IPS-18a (cell line): Measurements from ENCODE around the gene IL1RAPL1.
"Not testable (repeated sequence)": the region's sequence is repeated elsewhere in the genome, so short reads cannot be mapped to it uniquely, and the experiment has no call there.

Experiments
- H3K27ac ChIP-seq: one replicate; pipeline ENCODE4 v1.5.1; 2013; ENCODE audit warnings: low read length
- H3K27me3 ChIP-seq: one replicate; pipeline ENCODE4 v1.6.1; 2013; ENCODE audit warnings: mild to moderate bottlenecking, low read length; ENCODE audit not compliant: control insufficient read depth, insufficient read depth
- H3K36me3 ChIP-seq: one replicate; pipeline ENCODE4 v1.6.1; 2013; ENCODE audit warnings: low read depth, low read length; ENCODE audit not compliant: control insufficient read depth
- H3K4me1 ChIP-seq: one replicate; pipeline ENCODE4 v1.6.1; 2013; ENCODE audit warnings: low read depth, low read length; ENCODE audit not compliant: control insufficient read depth
- H3K4me3 ChIP-seq: one replicate; pipeline ENCODE4 v1.5.1; 2013; ENCODE audit warnings: low read length
- H3K9ac ChIP-seq: one replicate; pipeline ENCODE4 v1.6.1; 2013; ENCODE audit warnings: mild to moderate bottlenecking, low read length, moderate library complexity
- H3K9me3 ChIP-seq: one replicate; pipeline ENCODE4 v1.6.1; 2013; ENCODE audit warnings: low read depth, low read length; ENCODE audit not compliant: control insufficient read depth

Gene IL1RAPL1

DNA sequence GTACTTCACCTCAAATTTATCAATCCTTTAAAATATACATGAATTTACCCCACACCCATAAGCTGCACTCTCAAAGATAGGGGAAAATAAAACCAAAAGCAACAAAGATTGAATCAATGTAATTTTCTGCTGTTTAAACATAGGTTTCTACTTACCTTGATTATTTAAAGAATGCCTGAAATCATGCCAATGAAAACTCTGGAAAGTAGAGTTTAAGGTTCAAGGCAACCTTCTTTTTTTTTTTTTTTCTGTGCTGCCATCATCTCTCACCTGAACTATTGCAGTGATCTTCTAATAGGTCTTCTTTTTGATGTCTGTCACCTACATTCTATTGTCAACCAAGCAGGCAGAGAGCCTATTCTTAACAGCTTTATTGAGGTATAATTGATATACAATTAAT is 682.1 kb downstream of the IL1RAPL1 start:
- Histone ChIP-seq H3K9ac (no peak overlapping the region), H3K36me3 (no peaks in the 10 kb centered on the region), H3K4me1 (no peaks in the 10 kb centered on the region), H3K27me3 (no peaks in the 10 kb centered on the region), H3K4me3 (no peak overlapping the region), H3K9me3 (peaks cover 22% of the 10 kb centered on the region), H3K27ac (no peak overlapping the region)

DNA sequence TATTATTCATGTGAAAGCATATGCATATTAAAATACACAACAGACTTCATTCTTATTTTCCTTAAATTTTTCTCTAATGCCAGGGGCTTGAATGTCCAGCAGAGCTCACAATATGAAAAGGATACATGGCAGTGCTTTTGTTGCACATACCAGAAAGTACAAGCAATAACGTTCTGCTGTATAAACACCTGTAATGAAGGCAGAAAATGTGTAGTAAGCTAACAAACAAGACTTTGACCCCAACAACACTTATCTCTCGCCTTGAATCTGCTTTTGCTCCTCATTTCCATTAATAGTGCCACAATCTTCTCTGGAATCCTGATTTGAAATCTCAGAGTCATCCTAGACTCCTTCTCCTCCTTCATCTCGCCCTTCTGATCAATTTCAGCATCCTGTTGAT is 687.3 kb downstream of the IL1RAPL1 start:
- Histone ChIP-seq H3K9ac (no peak overlapping the region), H3K27me3 (no peaks in the 10 kb centered on the region), H3K4me1 (no peaks in the 10 kb centered on the region), H3K36me3 (no peaks in the 10 kb centered on the region), H3K4me3 (no peak overlapping the region), H3K27ac (no peak overlapping the region), H3K9me3 (peaks cover 21% of the 10 kb centered on the region)

DNA sequence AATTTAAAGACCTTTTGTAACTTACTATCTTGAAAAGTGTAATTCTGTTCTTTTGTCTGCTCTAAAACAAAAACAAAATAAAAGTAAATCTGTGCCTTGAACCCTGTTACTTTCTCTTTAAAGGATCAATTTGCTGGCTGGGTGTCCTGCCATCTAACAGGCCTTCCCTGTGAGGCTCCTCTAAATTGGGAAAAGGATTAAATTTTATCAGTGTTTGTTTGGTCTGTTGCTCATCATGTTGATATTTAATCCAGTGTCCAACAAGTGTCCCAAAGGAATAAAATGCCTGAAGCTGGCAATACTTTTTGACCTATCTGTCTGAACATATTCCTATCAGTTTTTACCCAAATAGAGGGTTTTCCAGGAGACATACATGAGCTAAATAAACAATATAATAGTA is 688.7 kb downstream of the IL1RAPL1 start:
- peaks cover 13% of the 10 kb centered on the region for H3K9me3 ChIP-seq
- no peak overlapping the region for H3K27ac ChIP-seq
- no peaks in the 10 kb centered on the region for H3K4me1 ChIP-seq
- no peaks in the 10 kb centered on the region for H3K36me3 ChIP-seq
- no peaks in the 10 kb centered on the region for H3K27me3 ChIP-seq
- H3K4me3 ChIP-seq = no peak overlapping the region
- H3K9ac ChIP-seq = no peak overlapping the region

DNA sequence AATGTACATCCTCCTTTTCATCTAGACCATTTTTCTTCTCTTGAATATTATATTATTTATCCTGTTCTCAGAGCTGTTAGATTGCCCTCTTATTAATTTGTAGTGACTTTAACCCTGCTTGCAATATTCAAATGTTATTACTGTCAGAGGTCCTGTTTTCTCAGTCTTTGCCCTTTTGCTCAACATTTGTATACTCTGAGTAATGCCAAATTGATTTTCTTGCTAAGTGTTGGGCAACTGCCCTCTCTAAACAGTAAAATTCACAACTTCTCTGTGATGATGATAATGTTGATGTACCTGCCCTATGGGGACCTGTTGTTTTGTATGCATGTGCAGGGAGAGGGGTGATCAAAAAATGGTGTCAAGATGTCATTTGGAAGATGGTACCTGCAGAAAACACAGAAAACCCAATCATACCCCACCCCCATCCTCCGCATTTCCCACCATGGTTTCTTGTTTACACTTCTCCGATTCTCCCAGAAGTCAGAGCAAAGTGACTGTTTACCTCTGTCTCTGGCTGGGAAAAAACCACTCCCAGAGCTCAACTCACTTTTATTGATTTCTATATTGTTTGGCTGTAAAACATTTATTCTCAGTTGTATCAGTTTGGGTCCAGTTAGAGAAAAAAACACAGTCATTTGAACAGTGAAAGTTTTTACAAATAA is 694.0 kb downstream of the IL1RAPL1 start:
- Histone ChIP-seq H3K9me3 (peaks cover 30% of the 10 kb centered on the region), H3K9ac (no peak overlapping the region)

DNA sequence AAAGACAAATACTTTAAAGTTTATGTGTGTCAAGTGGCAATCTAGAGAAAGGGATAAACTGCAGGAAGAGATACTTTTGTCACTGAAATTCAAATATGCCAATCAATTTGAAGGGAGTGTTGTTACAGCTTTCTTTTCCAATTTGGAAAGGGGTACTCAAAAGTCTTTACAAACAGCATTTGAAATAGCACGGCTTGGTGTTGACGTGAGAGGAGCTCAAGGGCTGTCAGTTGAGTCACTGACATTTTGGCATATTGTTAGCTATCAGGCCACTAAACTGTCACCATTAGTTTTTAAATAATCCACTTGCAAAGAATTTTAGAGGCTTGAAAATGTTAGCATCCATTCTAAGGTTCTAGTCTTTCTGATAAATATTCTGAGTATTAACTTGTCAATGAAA is 698.4 kb downstream of the IL1RAPL1 start:
- no peaks in the 10 kb centered on the region for H3K27me3 ChIP-seq
- no peaks in the 10 kb centered on the region for H3K36me3 ChIP-seq
- H3K9ac ChIP-seq = no peak overlapping the region
- no peak overlapping the region for H3K27ac ChIP-seq
- H3K9me3 ChIP-seq = peaks cover 31% of the 10 kb centered on the region
- no peaks in the 10 kb centered on the region for H3K4me1 ChIP-seq
- H3K4me3 ChIP-seq = no peak overlapping the region

More for the DNA sequence above, 694.0 kb downstream of the IL1RAPL1 start:
- no peak overlapping the region for H3K27ac ChIP-seq
- no peaks in the 10 kb centered on the region for H3K4me1 ChIP-seq
- no peak overlapping the region for H3K4me3 ChIP-seq
- H3K27me3 ChIP-seq = no peaks in the 10 kb centered on the region
- H3K36me3 ChIP-seq = no peaks in the 10 kb centered on the region

DNA sequence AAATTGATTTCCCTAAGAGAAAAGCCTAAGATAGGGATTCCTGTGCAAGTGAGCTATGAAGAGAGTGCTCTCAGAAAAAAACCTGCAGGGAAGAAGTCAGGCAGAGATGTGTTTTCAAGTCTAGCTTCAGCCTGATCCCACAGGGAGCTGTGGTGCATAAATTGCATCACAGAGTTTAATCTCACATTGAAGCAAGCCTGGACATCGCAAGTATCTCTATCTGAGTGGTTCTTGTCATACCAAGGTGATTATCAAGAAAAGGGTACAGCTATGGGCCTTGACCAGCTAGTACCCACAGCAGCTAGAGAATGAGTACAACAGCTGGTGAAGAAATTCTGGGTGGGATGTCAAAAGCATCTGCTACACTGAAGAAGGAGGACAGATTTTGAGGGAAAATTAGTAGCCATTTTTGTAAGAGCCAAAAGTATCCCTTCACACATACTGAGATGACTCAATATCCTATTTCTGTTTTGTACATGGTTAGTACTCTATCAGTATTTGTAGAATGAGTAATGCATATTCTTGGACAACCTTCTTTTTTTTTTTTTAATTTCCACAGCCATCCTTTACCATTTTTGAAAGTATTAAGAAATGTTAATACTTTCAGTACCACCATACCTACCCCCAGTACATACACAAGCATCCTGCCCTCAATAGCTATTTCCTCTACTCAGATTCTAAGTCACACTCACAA is 708.9 kb downstream of the IL1RAPL1 start:
- Histone ChIP-seq H3K27me3 (no peaks in the 10 kb centered on the region), H3K9ac (no peak overlapping the region), H3K27ac (no peak overlapping the region), H3K4me1 (peaks cover 18% of the 10 kb centered on the region), H3K9me3 (peaks cover 16% of the 10 kb centered on the region), H3K36me3 (no peaks in the 10 kb centered on the region), H3K4me3 (no peak overlapping the region)

DNA sequence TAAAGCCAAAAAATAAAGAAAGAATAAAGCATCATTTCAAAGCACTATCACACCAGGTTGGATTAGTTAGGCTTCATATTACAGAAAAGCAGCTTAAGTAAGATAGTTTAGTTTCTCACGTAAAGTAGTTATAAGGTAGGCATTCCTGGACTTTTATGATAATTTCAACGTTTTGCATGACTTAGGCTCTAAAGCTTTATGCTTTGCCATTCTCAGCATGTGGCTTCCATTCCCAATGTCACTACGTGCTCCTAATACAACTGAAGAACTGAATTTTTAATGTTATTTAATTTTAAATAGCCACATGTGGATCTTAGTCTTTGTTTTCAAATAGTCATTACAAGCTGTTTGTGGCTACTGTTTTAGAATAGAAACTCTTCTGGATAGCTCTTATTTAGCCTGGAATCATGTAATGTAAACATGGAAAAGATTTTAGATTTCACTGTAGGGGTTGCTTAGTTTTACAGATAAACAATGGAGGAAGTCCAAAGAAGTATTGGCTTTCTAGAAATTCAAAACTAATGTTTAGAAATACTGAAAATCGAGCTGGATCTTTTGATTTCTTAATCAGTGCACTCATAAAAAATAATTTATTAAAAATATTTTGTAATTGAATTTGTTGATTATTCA is 710.0 kb downstream of the IL1RAPL1 start:
- H3K9me3 ChIP-seq = peaks cover 16% of the 10 kb centered on the region
- peaks cover 18% of the 10 kb centered on the region for H3K4me1 ChIP-seq
- no peak overlapping the region for H3K4me3 ChIP-seq
- H3K27me3 ChIP-seq = no peaks in the 10 kb centered on the region
- no peak overlapping the region for H3K9ac ChIP-seq
- H3K27ac ChIP-seq = no peak overlapping the region
- no peaks in the 10 kb centered on the region for H3K36me3 ChIP-seq

DNA sequence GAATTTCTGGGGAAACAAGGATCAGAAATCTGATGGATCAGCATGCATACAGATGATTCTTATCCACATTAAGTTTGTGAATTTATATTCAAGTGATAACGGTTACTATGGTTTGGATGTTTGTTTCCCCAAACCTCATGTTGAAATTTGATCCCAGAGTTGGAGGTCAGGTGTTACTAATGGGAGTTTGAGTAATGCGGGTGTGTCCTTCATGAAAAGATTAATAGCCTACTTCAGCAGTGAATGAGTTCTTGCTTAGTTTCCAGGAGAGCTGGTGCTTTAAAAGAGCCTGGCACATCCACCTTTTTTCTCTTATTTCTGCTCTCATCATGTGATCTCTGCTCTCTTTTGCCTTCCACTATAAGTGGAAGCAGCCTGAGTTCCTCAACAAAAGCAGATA is 712.4 kb downstream of the IL1RAPL1 start:
- no peak overlapping the region for H3K9ac ChIP-seq
- H3K4me3 ChIP-seq = no peak overlapping the region
- H3K27ac ChIP-seq = no peak overlapping the region
- no peaks in the 10 kb centered on the region for H3K27me3 ChIP-seq
- H3K9me3 ChIP-seq = peaks cover 19% of the 10 kb centered on the region
- H3K36me3 ChIP-seq = no peaks in the 10 kb centered on the region
- peaks cover 18% of the 10 kb centered on the region for H3K4me1 ChIP-seq

DNA sequence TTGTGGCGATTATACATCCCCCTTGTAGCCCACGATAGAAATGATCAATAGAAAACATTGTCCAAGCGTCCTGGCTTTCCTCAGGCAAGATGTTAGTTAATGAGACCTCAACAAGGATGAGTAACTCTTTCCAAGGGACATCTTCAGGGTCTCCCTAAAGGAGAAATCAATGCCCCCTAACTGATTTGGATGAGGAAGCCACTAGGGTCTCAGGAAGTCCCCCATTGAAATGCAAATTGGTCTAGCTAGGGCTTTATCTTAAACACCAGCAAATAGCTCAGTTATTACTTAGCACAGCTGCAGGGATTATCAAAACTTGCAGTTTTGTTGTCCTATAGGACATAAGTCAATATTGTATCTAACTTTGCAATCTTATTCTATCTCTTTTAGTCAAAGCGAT is 721.5 kb downstream of the IL1RAPL1 start:
- no peak overlapping the region for H3K27ac ChIP-seq

DNA sequence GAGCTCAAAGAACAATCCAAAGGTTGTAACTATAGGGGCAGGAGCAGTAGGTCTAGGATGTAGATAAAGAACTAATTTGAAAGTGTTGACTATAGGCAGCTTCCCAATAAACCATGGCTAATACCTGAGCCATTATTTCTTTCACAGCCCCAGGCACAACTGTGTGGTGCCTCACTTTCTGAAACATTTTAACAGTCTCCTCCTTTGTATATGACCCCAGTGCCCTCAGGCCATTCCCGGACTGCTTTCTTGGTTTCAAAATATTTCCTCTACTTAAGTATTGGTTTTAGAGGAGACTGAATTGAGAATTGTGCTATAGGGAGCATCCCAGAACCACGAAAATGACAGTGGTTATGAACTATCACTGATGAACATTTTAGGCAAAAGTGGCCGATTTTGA is 728.7 kb downstream of the IL1RAPL1 start:
- no peaks in the 10 kb centered on the region for H3K36me3 ChIP-seq
- H3K27ac ChIP-seq = no peak overlapping the region
- no peak overlapping the region for H3K9ac ChIP-seq
- H3K4me3 ChIP-seq = no peak overlapping the region
- peaks cover 22% of the 10 kb centered on the region for H3K9me3 ChIP-seq
- no peaks in the 10 kb centered on the region for H3K4me1 ChIP-seq
- H3K27me3 ChIP-seq = no peaks in the 10 kb centered on the region

More for the DNA sequence above, 721.5 kb downstream of the IL1RAPL1 start:
- peaks cover 16% of the 10 kb centered on the region for H3K4me1 ChIP-seq
- peaks cover 5% of the 10 kb centered on the region for H3K27me3 ChIP-seq
- no peaks in the 10 kb centered on the region for H3K36me3 ChIP-seq
- H3K9ac ChIP-seq = no peak overlapping the region
- peak overlapping the region; percentile 13 for H3K4me3 ChIP-seq
- H3K9me3 ChIP-seq = peaks cover 8% of the 10 kb centered on the region

DNA sequence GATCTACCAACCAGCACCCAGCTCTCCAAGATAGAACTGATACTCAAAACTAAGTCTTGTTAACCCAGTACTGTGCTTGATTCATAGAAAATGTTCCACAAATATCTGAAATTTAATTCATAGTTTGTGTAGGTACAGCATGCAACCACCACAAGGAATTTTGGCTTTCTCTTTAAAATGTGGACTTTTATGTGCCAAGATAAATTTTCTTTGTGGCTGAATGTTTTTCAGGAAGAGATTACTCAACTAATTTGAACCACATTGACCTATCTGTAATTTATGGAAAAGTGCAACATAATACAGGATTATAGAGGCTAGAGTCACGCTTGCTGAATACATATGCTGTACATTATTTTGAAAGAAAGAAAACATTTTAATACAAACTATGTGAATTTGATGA is 730.8 kb downstream of the IL1RAPL1 start:
- H3K27ac ChIP-seq = no peak overlapping the region
- no peak overlapping the region for H3K4me3 ChIP-seq
- no peak overlapping the region for H3K9ac ChIP-seq
- H3K9me3 ChIP-seq = peaks cover 24% of the 10 kb centered on the region
- H3K36me3 ChIP-seq = no peaks in the 10 kb centered on the region
- H3K27me3 ChIP-seq = no peaks in the 10 kb centered on the region
- no peaks in the 10 kb centered on the region for H3K4me1 ChIP-seq

DNA sequence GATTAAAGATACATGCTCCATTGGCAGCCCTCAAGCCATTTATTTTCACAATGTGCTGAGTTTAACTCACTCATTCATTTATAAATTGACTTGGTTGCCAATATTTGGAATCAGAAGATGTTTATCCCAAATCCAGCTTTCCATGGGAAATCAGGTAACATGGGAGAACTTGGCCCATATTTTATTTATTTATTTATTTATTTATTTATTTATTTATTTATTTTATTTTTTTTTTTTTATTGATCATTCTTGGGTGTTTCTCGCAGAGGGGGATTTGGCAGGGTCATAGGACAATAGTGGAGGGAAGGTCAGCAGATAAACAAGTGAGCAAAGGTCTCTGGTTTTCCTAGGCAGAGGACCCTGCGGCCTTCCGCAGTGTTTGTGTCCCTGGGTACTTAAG is 745.2 kb downstream of the IL1RAPL1 start:
- H3K9me3 ChIP-seq, H3K4me1 ChIP-seq, H3K4me3 ChIP-seq, H3K27ac ChIP-seq, H3K36me3 ChIP-seq, H3K27me3 ChIP-seq, H3K9ac ChIP-seq: not testable (repeated sequence)
